HG03066 (cell line): ENCODE data around the gene FXYD5.

ENCODE experiments used
- ATAC-seq: cut with Tn5 transposase; IDR thresholded peaks from one replicate; pipeline ENCODE4 v1.9.1; 2021; ENCODE audit warnings: low read depth; ENCODE audit not compliant: unreplicated experiment

FXYD5 gene

DNA sequence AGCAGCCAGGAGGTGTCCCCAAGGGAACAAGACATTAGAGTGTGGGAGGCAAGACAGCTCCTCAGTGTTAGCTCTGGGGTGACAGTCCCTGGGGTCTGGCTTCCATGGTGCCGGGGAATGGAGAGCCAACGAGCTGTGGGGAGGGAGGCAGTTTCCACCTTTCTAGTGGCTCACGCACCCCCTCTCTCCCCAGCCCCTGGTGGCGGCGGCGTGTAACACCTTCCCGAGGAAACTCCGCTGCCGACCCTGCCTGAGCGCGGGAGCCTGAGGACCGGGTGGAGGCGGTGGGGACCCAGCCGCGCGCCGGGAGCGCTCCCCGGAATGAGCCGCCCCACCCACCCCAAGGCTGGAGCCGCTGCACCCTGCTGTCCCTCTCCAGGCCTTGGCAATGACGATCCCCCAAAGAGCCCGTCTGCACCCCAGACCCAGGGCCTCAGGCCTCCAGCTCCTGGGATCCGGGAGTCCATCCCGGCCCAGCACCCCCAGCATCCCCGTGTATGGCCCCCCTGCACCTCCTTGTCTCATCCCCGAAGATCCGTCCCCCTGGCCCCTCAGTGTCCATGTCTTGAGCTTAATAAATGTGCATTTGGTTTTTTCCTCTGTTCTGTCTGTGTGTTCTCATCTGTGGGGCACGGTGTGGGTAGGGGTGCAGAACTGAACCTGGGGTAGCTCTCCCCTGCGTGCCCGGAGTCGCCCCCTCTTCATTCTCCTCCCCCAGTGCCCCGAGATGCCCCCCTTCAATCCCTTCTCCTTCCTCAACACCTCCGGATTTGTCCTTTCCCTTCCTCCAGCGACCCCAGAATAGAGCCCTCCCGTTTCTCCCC lies 622 bp upstream of the FXYD5 start:
- ATAC-seq: no peak

DNA sequence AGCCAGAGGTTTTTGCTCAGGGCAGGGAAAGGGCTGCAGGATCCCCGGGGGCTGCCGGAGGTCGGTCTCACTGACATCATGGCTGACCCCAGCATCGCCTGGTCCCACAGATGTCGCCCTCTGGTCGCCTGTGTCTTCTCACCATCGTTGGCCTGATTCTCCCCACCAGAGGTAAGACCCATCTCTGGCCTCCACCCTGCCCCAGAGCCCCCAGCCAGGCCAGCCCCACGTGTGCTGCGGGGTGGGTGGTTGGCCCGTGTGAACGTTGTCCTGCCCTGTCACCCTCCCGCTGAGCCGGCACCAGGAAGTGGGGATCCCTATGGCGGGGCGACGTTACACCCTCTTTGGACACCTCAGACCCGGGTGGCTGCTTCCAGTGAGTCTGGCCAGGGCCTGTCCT lies 906 bp downstream of the FXYD5 start:
- no peak for ATAC-seq

DNA sequence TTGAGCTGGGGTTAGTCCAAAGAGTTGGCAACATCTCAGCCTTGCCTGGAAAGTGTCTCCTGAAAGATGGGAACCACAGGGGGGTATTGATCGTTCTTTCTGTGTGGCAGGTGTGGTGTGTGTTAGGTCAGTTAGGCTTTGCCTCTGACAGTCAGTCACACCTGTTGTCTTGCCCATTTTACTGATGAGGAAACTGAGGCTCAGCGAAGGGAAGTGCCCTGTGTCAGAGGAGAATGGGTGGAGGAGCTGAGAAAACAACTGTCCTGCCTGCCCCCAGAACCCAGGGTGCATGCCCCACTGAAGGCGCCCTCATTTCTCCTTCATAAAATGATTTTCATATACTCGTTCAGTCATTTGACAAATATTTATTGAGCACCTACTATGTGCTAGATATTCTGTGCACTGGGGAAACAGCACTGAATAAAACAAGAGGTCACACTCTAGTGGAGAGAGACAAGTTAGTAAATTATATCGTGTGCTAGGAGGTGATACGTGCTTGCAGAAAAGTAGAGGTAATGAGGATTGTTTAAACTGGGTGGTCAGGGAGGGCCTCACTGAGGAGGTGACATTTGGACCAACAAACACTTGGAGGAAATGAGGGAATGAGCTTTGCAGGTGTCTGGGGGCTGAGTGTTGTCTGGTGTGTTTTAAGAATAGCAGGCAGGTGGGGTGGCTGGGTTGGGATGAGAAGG lies 1.6 kb downstream of the FXYD5 start:
- no peak for ATAC-seq

DNA sequence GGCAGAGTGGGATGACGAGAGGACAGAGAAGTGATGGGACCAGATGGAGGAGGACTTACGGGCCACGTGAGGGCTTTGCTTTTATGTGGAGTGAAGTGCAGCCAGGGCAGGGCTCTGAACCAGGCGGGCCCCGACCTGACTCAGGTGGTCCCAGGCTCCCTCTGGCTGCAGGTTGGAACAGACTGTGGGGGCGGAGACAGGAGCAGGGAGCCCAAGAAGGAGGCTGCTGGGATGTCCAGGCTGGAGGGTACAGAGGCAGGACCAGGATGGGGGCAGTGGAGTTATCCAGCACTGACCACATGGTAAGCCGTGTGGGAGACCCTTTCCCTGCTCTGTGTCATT lies 2.1 kb downstream of the FXYD5 start:
- no peak for ATAC-seq

DNA sequence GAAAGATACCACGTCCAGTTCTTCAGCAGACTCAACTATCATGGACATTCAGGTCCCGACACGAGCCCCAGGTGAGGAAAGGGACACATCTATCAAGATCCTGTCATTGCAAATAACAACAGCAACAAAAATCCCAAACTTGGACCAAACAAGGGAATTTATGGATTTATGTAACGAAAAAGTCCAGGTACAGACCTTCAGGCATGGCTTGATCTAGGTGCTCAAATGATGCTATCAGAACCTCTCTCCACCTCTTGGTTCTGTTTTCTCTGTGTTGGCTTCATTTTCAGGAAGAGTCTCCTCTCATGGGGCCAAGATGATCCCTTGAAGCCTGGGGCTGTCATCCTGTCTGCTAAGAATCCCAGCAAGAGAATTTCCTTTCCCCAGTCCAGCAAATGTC lies 2.9 kb downstream of the FXYD5 start:
- no peak for ATAC-seq

DNA sequence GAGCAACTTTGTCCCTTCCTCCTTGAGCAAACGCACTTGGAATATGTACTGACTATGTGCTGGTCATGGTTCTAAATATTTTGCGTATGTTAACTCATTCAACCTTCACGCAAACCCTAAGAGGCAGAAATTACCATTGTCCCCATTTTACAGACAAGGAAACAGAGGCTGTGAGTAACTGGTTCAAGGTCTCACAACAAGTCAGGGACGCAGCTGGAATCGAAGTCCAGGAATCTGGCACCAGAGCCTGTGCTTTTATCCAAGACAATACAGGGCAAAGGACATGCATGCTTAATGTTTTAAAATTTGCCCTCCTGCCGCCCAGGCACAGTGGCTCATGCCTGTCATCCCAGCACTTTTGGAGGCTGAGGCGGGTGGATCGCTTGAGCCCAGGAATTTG lies 5.1 kb downstream of the FXYD5 start:
- ATAC-seq: no peak

DNA sequence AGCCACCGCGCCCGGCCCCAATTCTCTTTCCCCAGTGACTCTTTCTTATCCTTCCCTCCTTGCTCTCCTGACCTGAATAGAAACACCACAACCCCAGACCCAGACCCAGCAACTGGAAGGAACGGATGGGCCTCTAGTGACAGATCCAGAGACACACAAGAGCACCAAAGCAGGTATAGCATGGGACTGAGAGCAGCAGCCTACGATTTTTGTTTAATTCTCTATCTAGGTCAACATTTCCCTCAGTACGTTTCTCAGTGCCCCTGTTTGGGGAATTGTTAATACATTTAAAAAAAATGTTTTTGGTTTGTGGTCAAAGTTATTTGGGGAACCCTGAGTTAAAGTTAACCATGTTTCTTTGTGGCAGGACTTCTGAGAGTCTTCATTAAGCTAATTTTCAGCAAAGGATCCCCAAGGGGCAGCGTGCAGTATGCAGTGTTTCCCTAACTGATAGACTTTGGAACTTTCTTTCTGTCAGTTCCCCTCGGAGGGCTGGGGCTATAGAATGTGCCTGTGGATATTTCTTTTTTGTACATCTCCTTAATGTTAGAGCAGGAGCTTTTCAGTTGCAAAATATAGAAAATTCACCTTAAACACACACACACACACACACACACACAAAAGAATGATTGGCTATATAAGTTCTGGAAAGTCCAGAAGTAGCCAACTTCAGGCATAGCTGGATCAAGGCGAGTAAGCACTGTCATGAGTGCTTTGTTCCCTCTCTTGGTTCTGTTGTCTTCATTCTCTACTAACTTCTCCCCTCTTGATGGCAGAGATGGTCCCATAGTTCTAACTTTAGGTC lies 6.3 kb downstream of the FXYD5 start:
- ATAC-seq: no peak

DNA sequence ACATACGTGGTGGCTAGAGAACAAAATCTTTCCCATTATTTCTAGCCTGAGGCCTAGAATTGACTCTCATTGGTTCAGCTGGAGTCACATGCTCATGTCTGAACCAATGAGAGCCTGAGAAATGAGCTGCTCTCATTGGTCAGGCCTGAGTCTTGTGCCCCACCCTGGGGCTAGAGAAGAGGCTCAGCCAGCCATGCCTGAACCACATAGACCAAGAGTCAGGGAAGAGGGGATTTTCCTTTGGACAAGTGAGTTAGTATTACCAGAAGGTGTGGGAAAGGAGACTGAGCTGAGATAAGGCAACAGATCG lies 6.9 kb downstream of the FXYD5 start:
- no peak for ATAC-seq

DNA sequence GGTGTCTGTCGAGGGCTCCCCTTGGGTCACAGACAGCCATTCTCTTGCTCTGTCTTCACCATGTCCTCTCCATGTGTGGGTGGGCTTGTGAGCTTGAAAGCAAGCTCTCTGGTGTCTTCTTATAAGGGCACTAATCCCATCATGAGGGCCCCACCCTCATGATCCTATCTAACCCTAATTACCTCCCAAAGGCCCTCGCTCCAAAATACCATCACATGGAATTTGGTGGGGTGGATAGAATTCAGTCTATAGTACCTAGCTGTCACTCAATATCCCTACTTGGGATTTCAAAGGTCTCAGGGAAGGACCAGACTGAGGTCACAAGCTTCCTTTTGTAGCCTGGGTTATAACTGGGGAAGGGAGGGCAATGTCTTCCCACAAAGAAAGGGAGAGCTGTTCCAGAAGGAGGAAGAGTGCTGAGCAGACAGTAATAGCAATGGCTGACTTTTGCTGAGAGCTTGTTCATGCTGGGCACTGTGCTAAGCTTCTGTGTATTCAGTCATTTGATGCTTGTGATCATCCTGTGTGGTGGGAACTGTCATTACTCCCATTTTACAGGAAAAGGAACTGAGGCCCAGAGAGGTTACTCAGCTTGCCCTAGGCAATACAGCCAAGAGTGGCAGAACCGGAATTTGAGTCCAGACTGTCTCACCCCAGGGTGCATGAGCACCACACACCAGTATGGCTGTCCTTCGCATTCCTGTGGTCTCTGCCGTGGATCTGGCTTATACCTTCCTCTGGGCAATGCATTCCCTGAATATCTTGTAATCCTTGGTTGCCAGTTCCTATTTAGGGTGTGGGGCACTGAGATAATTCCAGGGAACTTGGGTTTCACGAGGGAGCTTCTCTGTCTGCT lies 8.2 kb downstream of the FXYD5 start:
- no peak for ATAC-seq

DNA sequence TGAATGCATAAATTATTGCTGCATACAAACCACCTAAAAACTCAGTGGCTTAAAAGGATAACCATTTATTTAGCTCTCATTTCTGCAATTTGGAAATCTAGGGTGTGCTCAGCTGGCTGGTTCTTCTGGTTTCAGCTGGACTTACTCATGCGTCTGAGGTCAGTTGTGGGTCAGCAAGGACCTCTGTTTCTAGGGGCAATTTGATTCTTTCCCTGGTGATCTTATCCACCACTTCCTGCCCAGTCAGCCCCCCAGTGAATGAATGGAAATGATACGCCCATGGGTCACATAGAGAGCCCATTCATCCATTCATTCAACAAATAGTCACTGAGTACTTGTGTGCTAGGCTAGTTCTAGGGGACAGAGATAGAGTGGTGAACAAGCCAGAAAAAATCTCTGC lies 9.9 kb downstream of the FXYD5 start:
- no peak for ATAC-seq

DNA sequence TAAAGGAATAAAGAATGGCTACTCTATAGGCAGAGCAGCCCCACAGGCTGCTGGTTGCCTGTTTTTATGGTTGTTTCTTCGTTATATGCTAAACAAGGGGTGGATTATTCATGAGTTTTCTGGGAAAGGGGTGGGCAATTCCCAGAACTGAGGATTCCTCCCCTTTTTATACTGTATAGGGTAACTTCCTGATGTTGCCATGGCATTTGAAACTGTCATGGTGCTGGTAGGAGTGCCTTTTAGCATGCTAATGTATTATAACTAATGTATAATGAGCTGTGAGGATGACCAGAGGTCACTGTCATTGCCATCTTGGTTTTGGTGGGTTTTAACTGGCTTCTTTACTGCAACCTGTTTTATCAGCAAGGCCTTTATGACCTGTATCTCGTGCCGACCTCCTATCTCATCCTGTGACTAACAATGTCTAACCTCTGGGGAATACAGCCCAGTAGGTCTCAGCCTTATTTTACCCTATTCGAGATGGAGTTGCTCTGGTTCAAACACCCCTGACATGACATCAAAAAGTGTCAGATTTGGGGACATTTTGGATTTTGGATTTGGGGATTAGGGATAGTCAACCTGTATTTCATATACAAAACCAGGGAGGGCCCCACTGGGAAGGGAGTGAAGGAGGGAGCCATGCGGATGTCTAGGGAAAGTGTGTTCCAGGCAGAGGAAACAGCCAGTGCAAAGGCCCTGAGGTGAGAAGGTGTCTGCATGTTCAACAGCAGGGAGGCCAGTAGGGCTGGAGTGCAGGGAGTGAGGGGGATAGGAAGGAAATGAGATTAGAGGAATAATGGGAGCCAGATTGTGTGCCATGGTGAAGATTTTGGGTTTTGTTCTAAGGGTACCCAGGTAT lies 10.9 kb downstream of the FXYD5 start:
- no peak for ATAC-seq

DNA sequence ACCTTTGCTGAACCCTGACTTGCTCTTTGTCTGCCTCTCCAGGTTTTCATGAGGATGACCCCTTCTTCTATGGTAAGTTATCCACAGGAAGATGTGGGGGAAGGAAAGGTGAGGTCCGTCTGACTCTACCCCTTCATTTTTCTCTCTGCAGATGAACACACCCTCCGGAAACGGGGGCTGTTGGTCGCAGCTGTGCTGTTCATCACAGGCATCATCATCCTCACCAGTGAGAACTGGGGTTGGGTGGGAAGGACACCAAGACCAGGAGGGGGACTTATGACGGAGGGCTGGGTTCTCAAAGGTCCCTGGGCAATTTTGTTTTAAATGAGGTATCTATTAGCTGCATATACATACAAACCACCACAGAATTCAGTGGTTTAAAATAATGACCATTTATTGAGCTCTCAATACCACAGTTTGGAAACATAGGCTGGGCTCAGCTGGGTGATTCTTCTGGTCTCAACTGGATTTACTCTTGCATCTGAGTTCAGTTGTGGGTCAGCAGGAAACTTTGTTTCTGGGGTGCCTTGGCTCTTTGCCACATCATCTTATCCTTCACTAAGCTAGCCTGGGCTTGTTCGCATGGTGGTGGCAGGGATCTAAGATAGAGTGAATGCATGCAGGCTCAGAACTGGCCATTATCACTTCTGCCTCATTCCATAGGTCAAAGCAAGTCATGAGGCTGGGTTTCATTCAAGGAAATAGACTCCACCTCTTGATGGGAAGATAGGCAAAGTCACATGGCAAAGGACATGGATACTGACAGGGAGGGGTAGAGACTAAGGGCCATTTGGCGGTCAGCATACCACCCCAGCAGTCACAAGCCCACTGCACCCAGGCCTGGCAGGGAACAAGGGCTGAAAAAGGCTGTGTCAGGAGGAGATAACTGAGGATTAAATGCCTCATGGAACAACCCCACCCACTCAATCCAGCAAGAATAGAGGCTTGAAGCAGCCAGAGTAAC lies 11.8 kb downstream of the FXYD5 start:
- no peak for ATAC-seq

DNA sequence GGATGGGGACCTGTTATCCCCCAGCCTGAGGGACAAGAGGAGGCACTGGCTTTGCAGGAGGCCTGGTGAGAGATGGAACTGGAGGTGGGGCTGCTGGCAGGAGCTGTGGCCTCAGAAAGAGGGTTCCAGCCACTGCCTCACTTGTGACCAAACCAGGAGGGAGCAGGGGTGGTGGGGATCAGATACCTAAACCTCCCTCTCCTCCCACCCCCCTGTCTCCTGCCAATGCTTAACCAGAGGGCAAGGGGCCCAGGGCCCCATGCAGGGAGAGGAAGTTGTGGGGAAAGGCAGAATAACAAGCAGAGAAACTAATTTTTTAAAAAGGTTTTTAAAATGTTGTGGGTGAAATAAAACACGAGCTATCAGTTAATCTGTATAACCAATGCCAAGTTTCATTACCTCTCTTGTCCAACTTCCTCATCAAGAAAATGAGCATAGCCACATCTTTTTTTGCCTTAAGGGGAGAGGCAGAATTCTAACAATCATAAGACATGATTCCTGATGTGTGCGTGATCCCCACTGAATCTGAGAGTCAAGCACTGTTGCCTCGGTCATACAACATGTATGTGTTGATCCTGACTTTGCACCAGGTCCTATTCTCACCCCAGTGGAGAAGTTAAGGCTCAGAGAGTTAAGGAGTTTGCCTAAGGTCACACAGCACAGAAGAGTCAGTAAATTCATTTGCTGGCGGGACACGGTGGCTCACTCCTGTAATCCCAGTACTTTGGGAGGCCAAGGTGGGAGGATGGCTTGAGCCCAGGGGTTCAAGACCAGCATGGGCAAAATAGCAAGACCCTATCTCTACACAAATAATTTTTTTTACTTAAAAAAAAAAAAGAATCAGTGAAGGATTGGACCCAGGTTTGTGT lies 12.9 kb downstream of the FXYD5 start:
- ATAC-seq: no peak

DNA sequence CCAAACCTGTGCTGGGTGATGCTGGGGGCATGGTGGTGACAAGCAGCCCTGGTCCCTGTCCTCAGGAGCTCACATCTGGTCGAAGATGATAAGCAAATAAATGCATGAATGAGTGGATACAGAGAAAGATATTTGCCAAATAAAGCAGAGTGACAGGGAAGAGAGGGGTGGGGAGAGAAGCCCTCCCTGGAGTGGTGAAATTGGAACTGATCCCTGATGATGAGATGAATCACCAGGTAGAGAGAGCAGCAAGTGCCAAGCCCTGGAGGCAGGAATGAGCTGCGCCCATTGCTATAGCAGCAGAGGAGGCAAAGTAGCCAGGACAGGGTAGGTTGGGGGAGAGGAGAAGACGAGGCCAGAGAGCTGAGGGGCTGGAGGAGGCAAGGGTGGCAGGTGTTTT lies 13.7 kb downstream of the FXYD5 start:
- ATAC-seq: no peak

DNA sequence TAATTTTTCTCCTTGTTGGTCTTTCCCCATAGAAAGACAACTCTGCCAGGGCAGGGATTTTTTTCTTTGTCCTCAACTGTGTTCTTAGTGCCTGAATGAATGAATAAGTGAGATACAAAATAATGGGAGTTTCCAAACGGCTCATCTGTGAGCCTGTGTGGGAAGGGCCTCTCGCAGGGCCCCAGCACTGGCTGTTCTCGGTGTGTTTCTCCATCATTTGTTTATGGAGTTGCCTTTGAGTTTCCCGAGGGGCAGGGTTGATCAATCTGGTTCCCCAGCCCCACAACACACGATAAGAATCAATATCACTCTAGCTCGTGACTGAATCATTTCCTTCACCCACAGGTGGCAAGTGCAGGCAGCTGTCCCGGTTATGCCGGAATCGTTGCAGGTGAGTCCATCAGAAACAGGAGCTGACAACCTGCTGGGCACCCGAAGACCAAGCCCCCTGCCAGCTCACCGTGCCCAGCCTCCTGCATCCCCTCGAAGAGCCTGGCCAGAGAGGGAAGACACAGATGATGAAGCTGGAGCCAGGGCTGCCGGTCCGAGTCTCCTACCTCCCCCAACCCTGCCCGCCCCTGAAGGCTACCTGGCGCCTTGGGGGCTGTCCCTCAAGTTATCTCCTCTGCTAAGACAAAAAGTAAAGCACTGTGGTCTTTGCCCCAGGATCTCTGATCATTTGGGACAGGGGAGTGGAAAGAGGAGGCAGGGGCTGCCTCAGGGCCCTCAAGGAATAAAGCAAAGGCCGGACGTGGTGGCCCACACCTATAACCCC lies 14.9 kb downstream of the FXYD5 start:
- ATAC-seq: no peak

DNA sequence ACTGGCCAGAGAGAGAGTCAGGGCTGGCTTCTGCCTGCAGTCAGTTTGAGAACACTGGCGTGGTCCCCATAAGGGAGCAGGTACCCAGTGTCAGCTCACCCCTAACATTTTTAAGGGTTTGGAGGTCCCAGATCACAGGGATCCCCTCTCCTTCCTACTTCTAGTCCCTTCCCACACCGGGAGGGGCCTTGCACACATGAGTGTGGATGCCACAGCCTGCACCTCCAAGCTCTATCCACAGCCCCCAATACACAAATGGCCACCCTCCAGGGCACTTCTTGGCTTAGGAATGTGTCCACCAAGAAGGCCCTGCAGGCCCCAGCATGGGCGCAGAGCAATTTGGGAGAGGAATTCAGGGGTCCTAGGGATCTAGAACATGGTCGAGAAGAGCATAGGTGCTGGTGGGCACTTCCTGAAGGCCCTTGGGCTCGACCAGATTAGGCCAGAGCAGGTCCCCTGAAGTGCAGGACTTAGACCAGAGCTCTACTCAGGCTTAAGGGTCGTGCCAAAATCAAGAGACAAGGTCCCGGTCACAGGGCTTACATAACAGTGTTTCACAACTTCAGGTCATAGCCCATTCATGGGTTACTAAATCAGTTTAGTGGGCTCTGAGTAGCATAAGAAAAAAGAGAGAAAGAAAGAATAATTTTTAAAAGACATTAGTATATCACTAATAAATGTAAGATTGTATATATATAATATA lies 16.0 kb downstream of the FXYD5 start:
- ATAC-seq: no peak
